ENCODE data around the gene SEMA4B. TPM values are rescaled to one million over a fixed set of nuclear protein-coding genes. Genes with fewer than 3 reads are reported as not detected.
A peak's percentile ranks its signal among the peaks of the same experiment; 100 is the strongest.
"Not testable (repeated sequence)": the region's sequence is repeated elsewhere in the genome, so short reads cannot be mapped to it uniquely, and the experiment has no call there.

The SEMA4B gene
- total RNA-seq, 2 experiments from 2014 or later: 12.5 to 15.8 TPM

- CTCF ChIA-PET: interaction anchor here (0.6 to 2.0 kb wide), 3 partner anchors 21 to 57 kb away, joined by 3 to 6 read pairs (median 3); no protein-coding TSS in a partner anchor
- H3K27me3 Mint-ChIP-seq; H3K9me3 Mint-ChIP-seq (ENCODE audit: low read depth); H3K27ac Mint-ChIP-seq; H3K36me3 Mint-ChIP-seq (ENCODE audit: low read depth); POLR2A ChIA-PET; intact Hi-C loops (cut with DNase I, micrococcal nuclease); H3K4me3 Mint-ChIP-seq; DNase-seq; ATAC-seq: not testable (repeated sequence)
- H3K4me1 Mint-ChIP-seq: peaks cover 18% of the 10 kb centered on the region
Measured at GRCh38 chr15:90164239-90164638, 36.9 kb upstream of the SEMA4B start.

GRCh38 chr15:90165157-90165556 is 36.0 kb upstream of the SEMA4B start:
- DNase-seq (no peak), ATAC-seq (no peak)
- ChIA-PET CTCF (interaction anchor here (1.5 to 2.0 kb wide), 2 partner anchors 21 to 22 kb away, joined by 5 to 6 read pairs; no protein-coding TSS in a partner anchor), POLR2A (no interaction called here)
- H3K9me3 Mint-ChIP-seq (ENCODE audit: low read depth): no peaks in the 10 kb centered on the region
- intact Hi-C loops (cut with DNase I, micrococcal nuclease): loop anchor here in 1 of 2 experiments (1.0 kb wide), 2 partner anchors 19 to 68 kb away; partner anchors contain the start of gene CIB1
- H3K4me3 Mint-ChIP-seq: no peak overlapping the region
- H3K27me3 Mint-ChIP-seq: peaks cover 6% of the 10 kb centered on the region
- H3K36me3 Mint-ChIP-seq (ENCODE audit: low read depth): no peaks in the 10 kb centered on the region
- H3K4me1 Mint-ChIP-seq: peaks cover 18% of the 10 kb centered on the region
- H3K27ac Mint-ChIP-seq: no peak overlapping the region

DNA sequence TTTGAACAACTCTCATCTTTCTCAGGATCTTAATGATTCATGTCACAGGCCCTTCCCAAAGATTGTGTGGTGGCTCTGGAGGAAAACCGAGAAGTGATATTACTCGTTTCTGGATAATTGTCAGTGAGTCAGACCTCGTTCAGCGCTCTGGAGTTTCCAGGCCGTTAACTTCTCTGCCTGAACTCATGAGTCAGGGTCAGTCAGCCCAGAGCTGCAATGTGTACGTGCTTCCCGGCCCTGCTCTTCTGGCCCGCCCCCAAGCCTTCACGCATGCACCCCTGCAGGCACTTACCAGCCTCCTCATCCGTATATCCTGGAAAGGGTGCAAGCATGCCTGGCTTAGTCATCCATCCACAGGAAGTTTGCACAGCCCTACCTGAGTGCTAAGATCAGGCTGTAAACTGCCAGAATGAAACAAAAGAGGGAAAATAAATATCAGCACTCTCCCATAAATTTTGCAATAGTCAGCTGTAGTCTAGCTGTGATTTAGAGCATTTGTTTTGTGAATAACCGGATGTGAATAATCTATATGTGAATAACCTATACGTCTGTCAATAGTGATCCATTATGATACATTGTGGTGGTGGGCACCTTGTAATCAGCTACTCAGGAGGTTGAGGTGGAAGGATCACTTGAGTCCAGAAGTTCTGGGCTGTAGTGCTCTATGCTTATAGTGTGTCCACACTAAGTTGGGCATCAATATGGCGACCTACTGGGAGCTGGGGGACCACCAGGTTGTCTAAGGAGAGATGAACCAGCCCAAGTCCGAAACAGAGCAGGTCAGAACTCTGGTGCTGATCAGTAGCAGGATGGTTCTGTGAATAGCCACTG is 35.3 kb upstream of the SEMA4B start:
- Mint-ChIP-seq H3K27me3 (peaks cover 6% of the 10 kb centered on the region), H3K27ac (peak overlapping the region; percentile 74), H3K36me3 (ENCODE audit: low read depth) (no peaks in the 10 kb centered on the region), H3K9me3 (ENCODE audit: low read depth) (no peaks in the 10 kb centered on the region), H3K4me3 (no peak overlapping the region), H3K4me1 (peaks cover 18% of the 10 kb centered on the region)
- ATAC-seq (peak; percentile 97), DNase-seq (peak; percentile 81)
- intact Hi-C loops (cut with DNase I, micrococcal nuclease): loop anchor here in 1 of 2 experiments (1.0 kb wide), 2 partner anchors 18 to 67 kb away; partner anchors contain the start of gene CIB1
- POLR2A ChIA-PET: interaction anchor here (0.5 to 1.2 kb wide), 3 partner anchors 14 to 661 kb away, joined by 3 to 4 read pairs (median 3); partner anchors contain the start of gene CIB1
- CTCF ChIA-PET: interaction anchor here (0.6 to 1.5 kb wide), 2 partner anchors 22 to 48 kb away, joined by 3 to 5 read pairs; no protein-coding TSS in a partner anchor

- no peak for DNase-seq
- ChIA-PET CTCF (no interaction called here), POLR2A (interaction anchor here (1.2 kb wide), 1 partner anchor 66 kb away, joined by 4 read pairs; the partner anchor contains the start of gene CIB1)
- ATAC-seq: no peak
- intact Hi-C loops (cut with DNase I, micrococcal nuclease): no loop called here
- Mint-ChIP-seq H3K4me1 (peaks cover 14% of the 10 kb centered on the region), H3K27me3 (peaks cover 5% of the 10 kb centered on the region), H3K9me3 (ENCODE audit: low read depth) (no peaks in the 10 kb centered on the region), H3K27ac (no peak overlapping the region), H3K36me3 (ENCODE audit: low read depth) (no peaks in the 10 kb centered on the region), H3K4me3 (no peak overlapping the region)
Measured at GRCh38 chr15:90167121-90167520, 34.0 kb upstream of the SEMA4B start.

DNA sequence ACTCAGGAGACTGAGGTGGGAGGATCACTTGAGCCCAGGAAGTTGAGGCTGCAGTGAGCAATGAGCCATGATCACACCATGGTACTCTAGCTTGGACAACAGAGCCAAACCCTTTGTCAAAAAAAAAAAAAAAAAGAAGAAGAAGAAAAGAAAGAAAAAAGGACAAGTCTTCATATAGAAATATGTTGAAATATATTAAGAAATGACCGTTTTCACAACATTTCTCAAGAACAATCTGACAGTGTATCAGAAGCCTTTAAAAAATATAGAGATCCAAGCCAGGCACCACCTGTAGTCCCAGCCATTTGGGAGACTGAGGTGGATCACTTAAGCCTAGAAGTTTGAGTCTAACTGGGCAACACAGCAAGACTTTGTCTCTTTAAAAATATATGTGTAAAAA is 29.5 kb upstream of the SEMA4B start:
- H3K9me3 Mint-ChIP-seq (ENCODE audit: low read depth): no peaks in the 10 kb centered on the region
- no peak for DNase-seq
- CTCF ChIA-PET: no interaction called here

GRCh38 chr15:90173372-90173771 is 27.8 kb upstream of the SEMA4B start:
- intact Hi-C loops (cut with DNase I, micrococcal nuclease): no loop called here
- H3K27me3 Mint-ChIP-seq: no peaks in the 10 kb centered on the region
- CTCF ChIA-PET: no interaction called here
- ATAC-seq (no peak), DNase-seq (no peak)
- no peak overlapping the region for H3K27ac Mint-ChIP-seq
- no peaks in the 10 kb centered on the region for H3K9me3 Mint-ChIP-seq (ENCODE audit: low read depth)
- no peaks in the 10 kb centered on the region for H3K4me1 Mint-ChIP-seq
- POLR2A ChIA-PET: no interaction called here
- no peak overlapping the region for H3K4me3 Mint-ChIP-seq
- H3K36me3 Mint-ChIP-seq (ENCODE audit: low read depth): no peaks in the 10 kb centered on the region

More for the DNA sequence above, 29.5 kb upstream of the SEMA4B start:
- Mint-ChIP-seq H3K4me3 (no peak overlapping the region), H3K36me3 (ENCODE audit: low read depth) (no peaks in the 10 kb centered on the region), H3K4me1 (no peaks in the 10 kb centered on the region), H3K27ac (no peak overlapping the region), H3K27me3 (no peaks in the 10 kb centered on the region)
- ATAC-seq: no peak
- POLR2A ChIA-PET: no interaction called here
- intact Hi-C loops (cut with DNase I, micrococcal nuclease): no loop called here

DNA sequence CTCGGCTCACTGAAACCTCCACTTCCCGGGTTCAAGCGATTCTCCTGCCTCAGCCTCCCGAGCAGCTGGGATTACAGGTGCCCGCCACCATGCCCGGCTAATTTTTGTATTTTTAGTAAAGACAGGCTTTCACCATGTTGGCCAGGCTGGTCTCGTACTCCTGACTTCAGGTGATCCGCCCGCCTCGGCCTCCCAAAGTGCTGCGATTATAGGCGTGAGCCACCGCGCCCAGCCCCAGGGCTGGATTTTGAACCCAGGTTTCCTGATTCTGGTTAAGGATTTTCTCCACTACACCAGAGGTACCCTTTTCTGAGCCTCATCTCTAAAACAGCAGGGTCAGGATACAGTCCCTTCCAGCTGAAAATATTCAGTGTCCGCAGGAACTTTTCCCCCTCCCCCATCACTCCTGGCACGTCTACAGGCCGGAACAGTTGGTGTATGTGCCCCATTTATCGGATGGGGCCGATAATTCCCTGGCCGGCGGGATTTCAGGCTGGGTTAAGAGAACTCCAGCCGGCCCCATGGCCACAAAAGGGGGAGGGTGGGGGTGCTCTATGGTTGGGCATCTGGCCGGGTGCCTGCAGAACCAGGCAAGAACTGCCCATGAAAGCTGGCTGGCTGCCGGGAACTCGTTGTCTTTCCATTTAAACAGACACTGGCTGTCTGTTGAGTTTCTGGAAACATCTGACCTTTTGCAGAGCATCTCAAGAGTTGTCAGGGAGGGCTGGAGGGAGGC is 26.8 kb upstream of the SEMA4B start:
- no peak overlapping the region for H3K27ac Mint-ChIP-seq
- POLR2A ChIA-PET: no interaction called here
- CTCF ChIA-PET: interaction anchor here (0.7 to 0.8 kb wide), 2 partner anchors 31 to 1548 kb away, joined by 3 to 5 read pairs; no protein-coding TSS in a partner anchor
- intact Hi-C loops (cut with DNase I, micrococcal nuclease): no loop called here
- H3K9me3 Mint-ChIP-seq (ENCODE audit: low read depth): no peaks in the 10 kb centered on the region
- H3K4me3 Mint-ChIP-seq: no peak overlapping the region
- H3K4me1 Mint-ChIP-seq: peaks cover 3% of the 10 kb centered on the region
- H3K36me3 Mint-ChIP-seq (ENCODE audit: low read depth): no peaks in the 10 kb centered on the region
- ATAC-seq (no peak), DNase-seq (no peak)
- H3K27me3 Mint-ChIP-seq: no peaks in the 10 kb centered on the region

DNA sequence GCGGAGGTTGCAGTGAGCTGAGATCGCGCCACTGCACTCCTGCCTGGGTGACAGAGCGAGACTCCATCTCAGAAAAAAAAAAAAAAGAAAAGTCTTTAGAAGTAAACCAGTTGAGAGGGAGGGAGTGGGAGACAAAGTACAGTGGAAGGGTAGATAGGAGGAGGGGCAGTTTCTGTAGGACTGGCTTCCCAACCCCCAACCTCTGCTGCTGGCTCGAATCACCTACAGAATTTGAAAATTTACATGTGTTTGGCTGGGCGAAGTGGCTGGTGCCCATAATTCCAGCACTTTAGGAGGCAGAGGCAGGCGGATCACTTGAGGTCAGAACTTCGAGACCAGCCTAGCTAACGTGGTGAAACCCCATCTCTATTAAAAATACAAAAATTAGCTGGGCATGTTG is 24.1 kb upstream of the SEMA4B start:
- ATAC-seq: no peak
- Mint-ChIP-seq H3K27ac (no peak overlapping the region), H3K4me3 (no peak overlapping the region), H3K36me3 (ENCODE audit: low read depth) (no peaks in the 10 kb centered on the region), H3K9me3 (ENCODE audit: low read depth) (no peaks in the 10 kb centered on the region), H3K27me3 (no peaks in the 10 kb centered on the region), H3K4me1 (peaks cover 3% of the 10 kb centered on the region)
- ChIA-PET POLR2A (no interaction called here), CTCF (interaction anchor here (0.8 kb wide), 1 partner anchor 85 kb away, joined by 3 read pairs; no protein-coding TSS in a partner anchor)
- DNase-seq: no peak
- intact Hi-C loops (cut with DNase I, micrococcal nuclease): no loop called here

GRCh38 chr15:90178468-90179435 is 22.4 kb upstream of the SEMA4B start:
- no peak overlapping the region for H3K4me3 Mint-ChIP-seq
- H3K27ac Mint-ChIP-seq: no peak overlapping the region
- intact Hi-C loops (cut with DNase I, micrococcal nuclease): no loop called here
- no peaks in the 10 kb centered on the region for H3K9me3 Mint-ChIP-seq (ENCODE audit: low read depth)
- ATAC-seq (no peak), DNase-seq (no peak)
- H3K27me3 Mint-ChIP-seq: no peaks in the 10 kb centered on the region
- H3K36me3 Mint-ChIP-seq (ENCODE audit: low read depth): no peaks in the 10 kb centered on the region
- CTCF ChIA-PET: interaction anchor here (0.5 to 1.2 kb wide), 5 partner anchors 19 to 288 kb away, joined by 3 read pairs; partner anchors contain the start of gene TTLL13
- H3K4me1 Mint-ChIP-seq: peaks cover 3% of the 10 kb centered on the region
- POLR2A ChIA-PET: no interaction called here

- DNase-seq: no peak
- Mint-ChIP-seq H3K9me3 (ENCODE audit: low read depth) (no peaks in the 10 kb centered on the region), H3K27me3 (no peaks in the 10 kb centered on the region), H3K27ac (no peak overlapping the region), H3K4me3 (no peak overlapping the region), H3K4me1 (peaks cover 15% of the 10 kb centered on the region), H3K36me3 (ENCODE audit: low read depth) (no peaks in the 10 kb centered on the region)
- intact Hi-C loops (cut with DNase I, micrococcal nuclease): no loop called here
- ATAC-seq: no peak
- ChIA-PET CTCF (interaction anchor here (0.7 kb wide), 1 partner anchor 9 kb away, joined by 3 read pairs; no protein-coding TSS in a partner anchor), POLR2A (no interaction called here)
Measured at GRCh38 chr15:90181776-90182175, 19.4 kb upstream of the SEMA4B start.

Data from activated CD4-positive, alpha-beta T cell treated with anti-CD3 and anti-CD28 coated beads for 36 hours (primary cell).